ENCODE results near the gene GPR150. TPM values are rescaled to one million over a fixed set of nuclear protein-coding genes. Genes with fewer than 3 reads are reported as not detected.
A peak's percentile ranks its signal among the peaks of the same experiment; 100 is the strongest.

The GPR150 gene
- total and polyA plus RNA-seq, 2 experiments from 2014 or later = 1.0 TPM; not detected in 1

- H3K27ac ChIP-seq = no peak overlapping the region
- H3K4me2 ChIP-seq = peak overlapping the region; percentile 99
- no peak for TF ChIP-seq EZH2 (IDR thresholded peaks at IDR 0.05; ENCODE audit: borderline replicate concordance)
- TF ChIP-seq CTCF (IDR thresholded peaks at IDR 0.05; ENCODE audit: poor library complexity) = peak; percentile 6
- 5% methylated on average over 75 of the region's 92 CpGs for WGBS (ENCODE audit: low lambda C conversion rate, missing lambda C conversion rate)
- no peaks in the 10 kb centered on the region for H4K20me1 ChIP-seq (ENCODE audit: insufficient read depth, poor library complexity, severe bottlenecking)
- no peaks in the 10 kb centered on the region for H3K9me2 ChIP-seq (replicated peaks; ENCODE audit: insufficient read depth)
- peaks cover 18% of the 10 kb centered on the region for H3K4me1 ChIP-seq (ENCODE audit: insufficient read depth)
- H3K27me3 ChIP-seq = peaks cover 48% of the 10 kb centered on the region
- H2AFZ ChIP-seq = peak overlapping the region; percentile 92
- no peaks in the 10 kb centered on the region for H3K9me3 ChIP-seq (ENCODE audit: low read depth)
- H3K4me3 ChIP-seq = peak overlapping the region; percentile 65
- H3K36me3 ChIP-seq (replicated peaks; ENCODE audit: insufficient read depth, low read depth) = no peaks in the 10 kb centered on the region
- DNase-seq (ENCODE audit: low spot score) = peak; percentile 55
- no peaks in the 10 kb centered on the region for H3K79me2 ChIP-seq
These were observed 1.3 kb downstream of the GPR150 start for GRCh38 chr5:95620870-95621838.

GRCh38 chr5:95621839-95622629 lies 2.1 kb downstream of the GPR150 start:
- TF ChIP-seq EZH2phosphoT487 (IDR thresholded peaks at IDR 0.05; ENCODE audit: low read depth, severe bottlenecking, unreplicated experiment) (no peak), CTCF (IDR thresholded peaks at IDR 0.05; ENCODE audit: poor library complexity) (no peak), EZH2 (IDR thresholded peaks at IDR 0.05; ENCODE audit: borderline replicate concordance) (no peak)
- no peaks in the 10 kb centered on the region for H3K79me2 ChIP-seq
- no peaks in the 10 kb centered on the region for H3K36me3 ChIP-seq (replicated peaks; ENCODE audit: insufficient read depth, low read depth)
- peaks cover 48% of the 10 kb centered on the region for H3K27me3 ChIP-seq
- H3K9me3 ChIP-seq (ENCODE audit: low read depth) = no peaks in the 10 kb centered on the region
- no peak for DNase-seq (ENCODE audit: low spot score)
- H2AFZ ChIP-seq = no peak overlapping the region
- no peaks in the 10 kb centered on the region for H4K20me1 ChIP-seq (ENCODE audit: insufficient read depth, poor library complexity, severe bottlenecking)
- H3K27ac ChIP-seq = no peak overlapping the region
- peak overlapping the region; percentile 99 for H3K4me2 ChIP-seq
- H3K4me3 ChIP-seq = no peak overlapping the region
- H3K4me1 ChIP-seq (ENCODE audit: insufficient read depth) = peaks cover 18% of the 10 kb centered on the region
- no peaks in the 10 kb centered on the region for H3K9me2 ChIP-seq (replicated peaks; ENCODE audit: insufficient read depth)
- whole genome bisulfite sequencing (ENCODE audit: low lambda C conversion rate, missing lambda C conversion rate) = 72% methylated on average over 8 of the region's 8 CpGs

GRCh38 chr5:95623706-95624105 lies 3.8 kb downstream of the GPR150 start:
- Histone ChIP-seq H3K4me3 (no peak overlapping the region), H2AFZ (no peak overlapping the region), H3K79me2 (no peaks in the 10 kb centered on the region), H3K27ac (no peak overlapping the region), H3K9me3 (ENCODE audit: low read depth) (no peaks in the 10 kb centered on the region), H4K20me1 (ENCODE audit: insufficient read depth, poor library complexity, severe bottlenecking) (no peaks in the 10 kb centered on the region), H3K27me3 (peaks cover 38% of the 10 kb centered on the region), H3K4me1 (ENCODE audit: insufficient read depth) (peaks cover 18% of the 10 kb centered on the region), H3K4me2 (no peak overlapping the region), H3K36me3 (replicated peaks; ENCODE audit: insufficient read depth, low read depth) (no peaks in the 10 kb centered on the region), H3K9me2 (replicated peaks; ENCODE audit: insufficient read depth) (no peaks in the 10 kb centered on the region)
- TF ChIP-seq CTCF (IDR thresholded peaks at IDR 0.05; ENCODE audit: poor library complexity) (no peak), EZH2phosphoT487 (IDR thresholded peaks at IDR 0.05; ENCODE audit: low read depth, severe bottlenecking, unreplicated experiment) (no peak), EZH2 (IDR thresholded peaks at IDR 0.05; ENCODE audit: borderline replicate concordance) (no peak)
- WGBS (ENCODE audit: low lambda C conversion rate, missing lambda C conversion rate) = 89% methylated on average over 5 of the region's 5 CpGs
- DNase-seq (ENCODE audit: low spot score) = no peak

All from hepatocyte (in vitro differentiated cells).